ENCODE data around the gene C2orf81.

GRCh38 chr2:74369976-74370375 is 51.4 kb downstream of the C2orf81 start:
- no peak for TF ChIP-seq REST (IDR thresholded peaks at IDR 0.05; ENCODE audit: insufficient replicate concordance, low read depth)
- no peak for TF ChIP-seq CTCF (IDR thresholded peaks at IDR 0.05; ENCODE audit: insufficient read depth, low read length)
- no peak for TF ChIP-seq POLR2AphosphoS5 (IDR thresholded peaks at IDR 0.05; ENCODE audit: low read depth)
- no peak for TF ChIP-seq GABPA (IDR thresholded peaks at IDR 0.05; ENCODE audit: low read depth)
- no peak for TF ChIP-seq SPI1 (IDR thresholded peaks at IDR 0.05; ENCODE audit: borderline replicate concordance, low read depth)

Measured in HL-60 (cell line).